A549 (cell line): Measurements from ENCODE around the gene SIK2. TPM values are rescaled to one million over a fixed set of nuclear protein-coding genes. Genes with fewer than 3 reads are reported as not detected.

ENCODE experiments used
- ATAC-seq, 2 experiments: fragments of 200-7000 bp in 1 of 2; fragments of >200 bp in 1 of 2; cut with Nextera tagmentation in 1 of 2; cut with Tn5 transposase in 1 of 2; 3 replicates each; pipeline versions ENCODE4 v1.8.0 to v1.9.1; 2018 to 2020; ENCODE audit warnings: mild to moderate bottlenecking in 1 of 2, moderate library complexity in 1 of 2
- CTCF ChIA-PET: fragments of 300-600 bp; sonication (Branson Sonifier 250); formaldehyde crosslinking; extraction: SDS; loops from one replicate; lab custom pipeline; 2021; ENCODE audit warnings: antibody characterized with exemption, inconsistent platforms; lab: Yijun Ruan, JAX
- POLR2A ChIA-PET: fragments of 350-600 bp; formaldehyde crosslinking; extraction: SDS; loops from one replicate; lab custom pipeline; 2021; ENCODE audit warnings: antibody characterized with exemption, inconsistent platforms; lab: Yijun Ruan, JAX
- DNase-seq, 2 experiments: peaks; one replicate each; pipeline versions ENCODE4 v3.0.0 to v3.0.0-alpha.2; 2011 to 2016; ENCODE audit warnings: low read depth in 1 of 2, low spot score in 1 of 2
- FAIRE-seq: peaks from 2 replicates; lab custom pipeline; 2011; peaks lifted over from hg19 to GRCh38; lab: Jason Lieb, UNC
- H3K27ac ChIP-seq, 2 experiments: fragments of >200 bp; sonication (Bioruptor Twin); formaldehyde crosslinking; 3 replicates each; pipeline ENCODE4 v1.5.1; 2016 to 2017
- H3K4me1 ChIP-seq: fragments of >200 bp; sonication (Bioruptor Twin); formaldehyde crosslinking; 3 replicates; pipeline ENCODE4 v1.6.1; 2016
- H3K4me2 ChIP-seq: fragments of >200 bp; sonication (Bioruptor Twin); formaldehyde crosslinking; 3 replicates; pipeline ENCODE4 v1.6.1; 2016
- H3K4me3 ChIP-seq: fragments of >200 bp; sonication (Bioruptor Twin); formaldehyde crosslinking; 3 replicates; pipeline ENCODE4 v1.5.1; 2016
- H3K9me3 ChIP-seq: fragments of >200 bp; sonication (Bioruptor Twin); formaldehyde crosslinking; 3 replicates; pipeline ENCODE4 v1.6.1; 2016
- CBX8 ChIP-seq: fragments of 200-600 bp; sonication (generic); IDR thresholded peaks from 2 replicates; pipeline ENCODE4 v1.6.1; 2016
- CEBPB ChIP-seq, 2 experiments: fragments of >200 bp in 1 of 2; sonication (Bioruptor Twin) in 1 of 2; formaldehyde crosslinking in 1 of 2; IDR thresholded peaks; 2 replicates each; pipeline ENCODE4 v1.6.1; 2012 to 2016
- CHD2 ChIP-seq: fragments of 150-350 bp; IDR thresholded peaks from 2 replicates; pipeline ENCODE4 v1.6.1; 2014; ENCODE audit warnings: low read length; ENCODE audit not compliant: partially characterized antibody
- CHD4 ChIP-seq: fragments of 200-600 bp; sonication (generic); IDR thresholded peaks from 2 replicates; pipeline ENCODE4 v1.6.1; 2016; ENCODE audit warnings: antibody characterized with exemption, mild to moderate bottlenecking, borderline replicate concordance
- CTCF ChIP-seq: fragments of >200 bp; sonication (Bioruptor Twin); formaldehyde crosslinking; IDR thresholded peaks from 3 replicates; pipeline ENCODE4 v1.5.1; 2016
- ELK1 ChIP-seq: fragments of 150-350 bp; IDR thresholded peaks from 2 replicates; pipeline ENCODE4 v1.6.1; 2014; ENCODE audit warnings: low read depth, mild to moderate bottlenecking, low read length
- EP300 ChIP-seq, 2 experiments: fragments of >200 bp; sonication (Bioruptor Twin); formaldehyde crosslinking; IDR thresholded peaks; 2 replicates in 1 of 2; 3 replicates in 1 of 2; pipeline ENCODE4 v1.6.1; 2016 to 2017
- GATA3 ChIP-seq: IDR thresholded peaks from 2 replicates; pipeline ENCODE4 v1.6.1; 2012; ENCODE audit warnings: borderline replicate concordance
- HDAC2 ChIP-seq: fragments of 200-600 bp; sonication (generic); IDR thresholded peaks from 2 replicates; pipeline ENCODE4 v1.6.1; 2016
- HOXB5 ChIP-seq: fragments of 250-450 bp; sonication (Bioruptor Pico); IDR thresholded peaks from 2 replicates; pipeline ENCODE4 v1.5.0; 2020; ENCODE audit warnings: mild to moderate bottlenecking, moderate library complexity
- KDM5A ChIP-seq: fragments of 200-600 bp; sonication (generic); IDR thresholded peaks from 2 replicates; pipeline ENCODE4 v1.6.1; 2016; ENCODE audit warnings: antibody characterized with exemption, mild to moderate bottlenecking
- POLR2AphosphoS2 ChIP-seq: conservative IDR thresholded peaks from 2 replicates; pipeline ENCODE4 v1.6.1; 2012; ENCODE audit warnings: low read length, improper control_type of control experiment, inconsistent platforms
- RARB ChIP-seq: fragments of 250-450 bp; sonication (Bioruptor Pico); IDR thresholded peaks from 2 replicates; pipeline ENCODE4 v1.8.0; 2021; ENCODE audit warnings: mild to moderate bottlenecking, moderate library complexity
- RCOR1 ChIP-seq: fragments of 150-350 bp; IDR thresholded peaks from 2 replicates; pipeline ENCODE4 v1.6.1; 2014; ENCODE audit warnings: antibody characterized with exemption, low read length, low read depth
- SREBF2 ChIP-seq: fragments of 450-650 bp; IDR thresholded peaks from 2 replicates; pipeline ENCODE4 v1.6.1; 2014; ENCODE audit warnings: mild to moderate bottlenecking, moderate library complexity
- TP53 ChIP-seq: fragments of 250-450 bp; sonication (Bioruptor Pico); IDR thresholded peaks from 2 replicates; pipeline ENCODE4 v1.5.0; 2021; ENCODE audit warnings: mild to moderate bottlenecking, moderate library complexity
- ZNF302 ChIP-seq: fragments of 250-450 bp; sonication (Bioruptor Pico); IDR thresholded peaks from 2 replicates; pipeline ENCODE4 v1.9.0; 2021; ENCODE audit warnings: inconsistent platforms, mild to moderate bottlenecking, moderate library complexity
- WGBS: methylation state at CpG from one replicate; pipeline ENCODE4 v1.1.6; 2017; ENCODE audit errors: missing lambda C conversion rate; 5-methylcytosine and 5-hydroxymethylcytosine counted together
- polyA plus RNA-seq, 4 experiments: library from polyadenylated mRNA; depleted of rRNA in 3 of 4; stranded (reverse); fragments of >200 nt; fragmentation: RNase III in 1 of 4; extraction: RNeasy Plus Mini Kit Qiagen cat#74134 plus additional on column Dnase treatment in 1 of 4; gene quantifications; 2 replicates in 3 of 4; 3 replicates in 1 of 4; pipeline ENCODE4 v1.2.3, GENCODE V29; 2011 to 2017
- TF ChIP-seq, protein P1 (sequence below): fragments of 450-650 bp; IDR thresholded peaks from 2 replicates; pipeline ENCODE4 v1.6.1; 2014; ENCODE audit warnings: antibody characterized with exemption
- TF ChIP-seq, protein P2 (sequence below): IDR thresholded peaks from 2 replicates; pipeline ENCODE4 v1.6.1; 2012
- TF ChIP-seq, protein P3 (sequence below): IDR thresholded peaks from 2 replicates; pipeline ENCODE4 v1.6.1; 2012
- TF ChIP-seq, protein P4 (sequence below): fragments of 250-450 bp; sonication (Bioruptor Pico); IDR thresholded peaks from 2 replicates; pipeline ENCODE4 v1.5.0; 2021; ENCODE audit warnings: mild to moderate bottlenecking, moderate library complexity, borderline replicate concordance
- TF ChIP-seq, protein P5 (sequence below): IDR thresholded peaks from 2 replicates; pipeline ENCODE4 v1.6.1; 2012; ENCODE audit warnings: low read depth, borderline replicate concordance

The SIK2 gene
- polyA plus RNA-seq, 2 of the 4 experiments (the other 2 are of a cell fraction): 4.5 to 9.0 TPM

DNA sequence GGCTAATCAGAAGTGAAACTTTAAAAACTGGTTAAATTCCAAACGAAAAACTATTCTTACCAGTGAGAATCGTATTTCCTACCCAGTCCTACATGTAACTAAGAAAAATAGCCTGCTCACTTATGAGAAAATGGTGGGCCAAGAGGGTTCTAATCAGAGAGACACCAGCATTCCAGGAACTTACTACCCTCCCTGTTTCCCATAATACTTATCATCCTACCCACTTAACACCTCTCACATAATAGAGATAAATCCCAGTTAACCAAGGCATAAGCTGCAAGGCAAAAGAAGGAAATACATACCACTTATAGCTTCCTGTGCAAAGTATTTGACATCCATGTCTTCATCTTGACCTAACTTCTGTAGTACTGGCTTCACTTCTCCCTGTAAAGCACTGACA is 139.5 kb downstream of the SIK2 start:
- TF ChIP-seq ELK1: no peak
- TF ChIP-seq, protein P1, sequence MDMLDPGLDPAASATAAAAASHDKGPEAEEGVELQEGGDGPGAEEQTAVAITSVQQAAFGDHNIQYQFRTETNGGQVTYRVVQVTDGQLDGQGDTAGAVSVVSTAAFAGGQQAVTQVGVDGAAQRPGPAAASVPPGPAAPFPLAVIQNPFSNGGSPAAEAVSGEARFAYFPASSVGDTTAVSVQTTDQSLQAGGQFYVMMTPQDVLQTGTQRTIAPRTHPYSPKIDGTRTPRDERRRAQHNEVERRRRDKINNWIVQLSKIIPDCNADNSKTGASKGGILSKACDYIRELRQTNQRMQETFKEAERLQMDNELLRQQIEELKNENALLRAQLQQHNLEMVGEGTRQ: no peak
- no peak for TF ChIP-seq GATA3
- TF ChIP-seq POLR2AphosphoS2: no peak
- Histone ChIP-seq H3K27ac (no peak overlapping the region), H3K4me3 (no peak overlapping the region), H3K9me3 (no peaks in the 10 kb centered on the region), H3K4me1 (peaks cover 9% of the 10 kb centered on the region; the same call in 1 of the 3 replicates), H3K4me2 (no peak overlapping the region)
- WGBS: 89% methylated on average over 2 of the region's 2 CpGs
- ATAC-seq: no peak
- no peak for FAIRE-seq
- no peak for DNase-seq
- ChIA-PET CTCF (interaction anchor here (1.1 to 1.5 kb wide), 2 partner anchors 20 to 100 kb away, joined by 3 read pairs; no protein-coding TSS in a partner anchor), POLR2A (no interaction called here)

DNA sequence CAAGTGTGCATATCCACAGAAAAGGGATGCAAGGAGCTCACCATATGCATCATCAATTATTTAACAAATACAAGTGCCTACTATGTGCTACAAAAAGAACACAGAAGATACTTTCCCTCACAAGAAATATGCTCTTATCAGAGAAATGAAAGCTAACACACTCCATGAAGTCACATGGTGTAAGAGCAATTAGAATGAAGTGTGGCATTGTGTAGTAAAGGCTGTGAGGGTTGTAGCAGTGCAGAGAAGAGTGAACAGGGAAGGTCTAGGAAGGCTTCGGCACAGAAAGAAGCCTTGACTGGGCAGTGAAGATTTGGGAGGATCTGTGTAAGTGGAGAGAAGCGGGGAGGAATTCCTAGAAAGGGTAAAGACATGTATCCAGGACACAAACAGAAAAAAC is 141.5 kb downstream of the SIK2 start:
- no peak for TF ChIP-seq KDM5A
- TF ChIP-seq CBX8: no peak
- no peak for TF ChIP-seq HOXB5
- no peak for TF ChIP-seq CHD4
- no peak for TF ChIP-seq RCOR1
- TF ChIP-seq CTCF: no peak
- no peak for TF ChIP-seq HDAC2
- TF ChIP-seq EP300 (IDR thresholded peaks at IDR 0.05): no peak
- TF ChIP-seq CEBPB (IDR thresholded peaks at IDR 0.05): no peak
- no peak for TF ChIP-seq POLR2AphosphoS2
- TF ChIP-seq, protein P2, sequence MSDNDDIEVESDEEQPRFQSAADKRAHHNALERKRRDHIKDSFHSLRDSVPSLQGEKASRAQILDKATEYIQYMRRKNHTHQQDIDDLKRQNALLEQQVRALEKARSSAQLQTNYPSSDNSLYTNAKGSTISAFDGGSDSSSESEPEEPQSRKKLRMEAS: no peak
- TF ChIP-seq, protein P3, sequence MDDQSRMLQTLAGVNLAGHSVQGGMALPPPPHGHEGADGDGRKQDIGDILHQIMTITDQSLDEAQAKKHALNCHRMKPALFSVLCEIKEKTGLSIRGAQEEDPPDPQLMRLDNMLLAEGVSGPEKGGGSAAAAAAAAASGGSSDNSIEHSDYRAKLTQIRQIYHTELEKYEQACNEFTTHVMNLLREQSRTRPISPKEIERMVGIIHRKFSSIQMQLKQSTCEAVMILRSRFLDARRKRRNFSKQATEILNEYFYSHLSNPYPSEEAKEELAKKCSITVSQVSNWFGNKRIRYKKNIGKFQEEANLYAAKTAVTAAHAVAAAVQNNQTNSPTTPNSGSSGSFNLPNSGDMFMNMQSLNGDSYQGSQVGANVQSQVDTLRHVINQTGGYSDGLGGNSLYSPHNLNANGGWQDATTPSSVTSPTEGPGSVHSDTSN: no peak
- no peak for TF ChIP-seq CHD2
- TF ChIP-seq RARB (CRISPR knock-in tag): no peak
- TF ChIP-seq ZNF302 (CRISPR knock-in tag): no peak
- TF ChIP-seq, protein P1: no peak
- TF ChIP-seq, protein P4, sequence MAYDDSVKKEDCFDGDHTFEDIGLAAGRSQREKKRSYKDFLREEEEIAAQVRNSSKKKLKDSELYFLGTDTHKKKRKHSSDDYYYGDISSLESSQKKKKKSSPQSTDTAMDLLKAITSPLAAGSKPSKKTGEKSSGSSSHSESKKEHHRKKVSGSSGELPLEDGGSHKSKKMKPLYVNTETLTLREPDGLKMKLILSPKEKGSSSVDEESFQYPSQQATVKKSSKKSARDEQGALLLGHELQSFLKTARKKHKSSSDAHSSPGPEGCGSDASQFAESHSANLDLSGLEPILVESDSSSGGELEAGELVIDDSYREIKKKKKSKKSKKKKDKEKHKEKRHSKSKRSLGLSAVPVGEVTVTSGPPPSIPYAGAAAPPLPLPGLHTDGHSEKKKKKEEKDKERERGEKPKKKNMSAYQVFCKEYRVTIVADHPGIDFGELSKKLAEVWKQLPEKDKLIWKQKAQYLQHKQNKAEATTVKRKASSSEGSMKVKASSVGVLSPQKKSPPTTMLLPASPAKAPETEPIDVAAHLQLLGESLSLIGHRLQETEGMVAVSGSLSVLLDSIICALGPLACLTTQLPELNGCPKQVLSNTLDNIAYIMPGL (CRISPR knock-in tag): no peak
- no peak for TF ChIP-seq SREBF2
- no peak for TF ChIP-seq TP53
- TF ChIP-seq, protein P5, sequence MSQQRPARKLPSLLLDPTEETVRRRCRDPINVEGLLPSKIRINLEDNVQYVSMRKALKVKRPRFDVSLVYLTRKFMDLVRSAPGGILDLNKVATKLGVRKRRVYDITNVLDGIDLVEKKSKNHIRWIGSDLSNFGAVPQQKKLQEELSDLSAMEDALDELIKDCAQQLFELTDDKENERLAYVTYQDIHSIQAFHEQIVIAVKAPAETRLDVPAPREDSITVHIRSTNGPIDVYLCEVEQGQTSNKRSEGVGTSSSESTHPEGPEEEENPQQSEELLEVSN: no peak
- ATAC-seq: no peak
- Histone ChIP-seq H3K4me3 (no peak overlapping the region), H3K9me3 (no peaks in the 10 kb centered on the region), H3K4me2 (no peak overlapping the region), H3K4me1 (peaks cover 9% of the 10 kb centered on the region; the same call in 1 of the 3 replicates), H3K27ac (no peak overlapping the region)
- 94% methylated on average over 2 of the region's 2 CpGs for WGBS
- POLR2A ChIA-PET: no interaction called here
- CTCF ChIA-PET: interaction anchor here (1.0 to 1.2 kb wide), 2 partner anchors 16 to 369 kb away, joined by 3 read pairs; no protein-coding TSS in a partner anchor
- no peak for FAIRE-seq
- no peak for DNase-seq
